MM.1S (cell line): ENCODE measurements around the gene RXFP1.

Source experiments
- DNase-seq: peaks from one replicate; pipeline ENCODE4 v3.0.0-alpha.2; 2015
- H2AFZ ChIP-seq: fragments of 300-600 bp; sonication (generic); 2 replicates; pipeline ENCODE4 v1.6.0; 2016; ENCODE audit warnings: antibody characterized with exemption, low read length
- H3F3A ChIP-seq: fragments of 300-600 bp; sonication (generic); 2 replicates; pipeline ENCODE4 v1.6.1; 2016; ENCODE audit warnings: mild to moderate bottlenecking, antibody characterized with exemption, low read length, moderate library complexity, mixed read lengths; ENCODE audit not compliant: insufficient read depth
- H3K27ac ChIP-seq: fragments of 300-600 bp; sonication (generic); 2 replicates; pipeline ENCODE4 v1.5.1; 2016; ENCODE audit warnings: mild to moderate bottlenecking, low read length
- H3K27me3 ChIP-seq: fragments of 300-600 bp; sonication (generic); replicated peaks from 2 replicates; pipeline ENCODE4 v1.6.0; 2016; ENCODE audit warnings: low read length; ENCODE audit not compliant: insufficient read depth
- H3K36me3 ChIP-seq: fragments of 300-600 bp; sonication (generic); replicated peaks from 2 replicates; pipeline ENCODE4 v1.6.1; 2016; ENCODE audit warnings: mild to moderate bottlenecking, low read length, mixed read lengths; ENCODE audit not compliant: insufficient read depth
- H3K4me1 ChIP-seq: fragments of 300-600 bp; sonication (generic); 2 replicates; pipeline ENCODE4 v1.6.1; 2016; ENCODE audit warnings: low read length, mixed read lengths
- H3K4me2 ChIP-seq: fragments of 300-600 bp; sonication (generic); 2 replicates; pipeline ENCODE4 v1.6.0; 2016; ENCODE audit warnings: low read depth, low read length
- H3K4me3 ChIP-seq: fragments of 300-600 bp; sonication (generic); 2 replicates; pipeline ENCODE4 v1.5.1; 2016; ENCODE audit warnings: low read length, mixed read lengths
- H3K79me2 ChIP-seq: fragments of 300-600 bp; sonication (generic); 2 replicates; pipeline ENCODE4 v1.6.1; 2016; ENCODE audit warnings: mixed run types, low read length, mixed read lengths
- H3K9ac ChIP-seq: fragments of 300-600 bp; sonication (generic); 2 replicates; pipeline ENCODE4 v1.6.1; 2016; ENCODE audit warnings: low read length, mixed read lengths
- H3K9me2 ChIP-seq: fragments of 300-600 bp; sonication (generic); replicated peaks from 2 replicates; pipeline ENCODE4 v1.6.1; 2016; ENCODE audit warnings: mild to moderate bottlenecking, low read length, mixed read lengths; ENCODE audit not compliant: insufficient read depth
- H3K9me3 ChIP-seq: fragments of 300-600 bp; sonication (generic); replicated peaks from 2 replicates; pipeline ENCODE4 v1.6.1; 2016; ENCODE audit warnings: mild to moderate bottlenecking, low read length, mixed read lengths; ENCODE audit not compliant: insufficient read depth
- H4K20me1 ChIP-seq: fragments of 300-600 bp; sonication (generic); 2 replicates; pipeline ENCODE4 v1.6.1; 2016; ENCODE audit warnings: mild to moderate bottlenecking, low read length, moderate library complexity, mixed read lengths; ENCODE audit not compliant: insufficient read depth
- EZH2 ChIP-seq: fragments of 300-600 bp; sonication (generic); optimal IDR thresholded peaks from 2 replicates; pipeline ENCODE3; 2017; ENCODE audit warnings: low read depth, mild to moderate bottlenecking, antibody characterized with exemption, low read length, mixed read lengths
- EZH2phosphoT487 ChIP-seq: fragments of 300-600 bp; sonication (generic); IDR thresholded peaks from 2 replicates; pipeline ENCODE4 v1.6.1; 2018; ENCODE audit warnings: antibody characterized with exemption, low read length
- TF ChIP-seq, protein P1 (sequence below): fragments of 300-600 bp; sonication (generic); IDR thresholded peaks from 2 replicates; pipeline ENCODE4 v1.5.1; 2016; ENCODE audit warnings: antibody characterized with exemption, low read length, mixed read lengths

The RXFP1 gene

DNA sequence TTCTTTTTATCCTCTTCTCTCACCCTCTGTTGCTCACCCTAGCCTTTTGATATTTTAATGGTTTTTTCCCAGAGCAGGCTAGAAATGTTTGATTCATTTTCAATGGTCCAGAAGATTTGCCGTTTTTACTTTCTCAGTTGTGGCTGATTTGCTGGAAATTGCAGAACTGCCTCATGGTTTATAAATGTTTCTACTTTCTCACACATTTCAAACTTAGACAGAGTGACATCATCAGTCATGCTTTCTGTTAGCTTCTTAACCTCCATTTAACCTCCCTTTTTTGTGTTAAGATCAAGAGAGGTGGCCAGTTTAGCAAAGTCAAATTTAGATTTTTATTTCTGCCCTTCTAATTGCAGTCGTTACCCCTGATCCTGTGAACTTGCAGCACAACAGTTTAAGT, 8.7 kb downstream of the RXFP1 start:
- H2AFZ ChIP-seq = no peak overlapping the region
- no peaks in the 10 kb centered on the region for H4K20me1 ChIP-seq

DNA sequence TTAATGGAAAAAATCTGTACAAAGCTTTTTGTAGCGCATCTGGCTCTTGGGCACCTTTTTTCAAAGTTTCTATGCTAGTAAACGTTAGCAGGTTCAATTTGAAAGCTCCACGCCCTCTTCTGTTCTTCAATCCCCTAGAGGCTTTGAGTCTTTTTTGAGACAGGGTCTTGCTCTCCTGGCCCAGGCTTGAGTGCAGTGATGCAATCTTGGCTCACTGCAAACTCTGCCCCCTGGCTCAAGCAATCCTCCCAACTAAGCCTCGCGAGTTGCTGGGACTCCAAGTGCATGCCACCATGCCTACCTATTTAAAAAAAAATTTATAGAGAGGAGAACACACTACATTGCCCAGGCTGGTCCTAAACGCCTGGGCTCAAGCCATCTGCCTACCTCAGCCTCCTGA, 9.2 kb downstream of the RXFP1 start:
- H3F3A ChIP-seq = no peaks in the 10 kb centered on the region
- no peaks in the 10 kb centered on the region for H3K9me3 ChIP-seq
- H3K27me3 ChIP-seq = no peaks in the 10 kb centered on the region
- H3K9me2 ChIP-seq = no peaks in the 10 kb centered on the region
- DNase-seq = no peak
- H3K79me2 ChIP-seq = no peaks in the 10 kb centered on the region
- H3K4me3 ChIP-seq = no peak overlapping the region
- no peak for TF ChIP-seq EZH2
- TF ChIP-seq, protein P1, sequence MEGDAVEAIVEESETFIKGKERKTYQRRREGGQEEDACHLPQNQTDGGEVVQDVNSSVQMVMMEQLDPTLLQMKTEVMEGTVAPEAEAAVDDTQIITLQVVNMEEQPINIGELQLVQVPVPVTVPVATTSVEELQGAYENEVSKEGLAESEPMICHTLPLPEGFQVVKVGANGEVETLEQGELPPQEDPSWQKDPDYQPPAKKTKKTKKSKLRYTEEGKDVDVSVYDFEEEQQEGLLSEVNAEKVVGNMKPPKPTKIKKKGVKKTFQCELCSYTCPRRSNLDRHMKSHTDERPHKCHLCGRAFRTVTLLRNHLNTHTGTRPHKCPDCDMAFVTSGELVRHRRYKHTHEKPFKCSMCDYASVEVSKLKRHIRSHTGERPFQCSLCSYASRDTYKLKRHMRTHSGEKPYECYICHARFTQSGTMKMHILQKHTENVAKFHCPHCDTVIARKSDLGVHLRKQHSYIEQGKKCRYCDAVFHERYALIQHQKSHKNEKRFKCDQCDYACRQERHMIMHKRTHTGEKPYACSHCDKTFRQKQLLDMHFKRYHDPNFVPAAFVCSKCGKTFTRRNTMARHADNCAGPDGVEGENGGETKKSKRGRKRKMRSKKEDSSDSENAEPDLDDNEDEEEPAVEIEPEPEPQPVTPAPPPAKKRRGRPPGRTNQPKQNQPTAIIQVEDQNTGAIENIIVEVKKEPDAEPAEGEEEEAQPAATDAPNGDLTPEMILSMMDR = no peak
- no peaks in the 10 kb centered on the region for H4K20me1 ChIP-seq
- H3K9ac ChIP-seq = no peak overlapping the region
- H3K36me3 ChIP-seq = no peaks in the 10 kb centered on the region
- H3K4me2 ChIP-seq = no peak overlapping the region
- no peak overlapping the region for H3K27ac ChIP-seq
- H2AFZ ChIP-seq = no peak overlapping the region
- no peaks in the 10 kb centered on the region for H3K4me1 ChIP-seq

More for the DNA sequence above, 8.7 kb downstream of the RXFP1 start:
- TF ChIP-seq EZH2 (no peak), EZH2phosphoT487 (no peak)
- TF ChIP-seq, protein P1 = no peak
- Histone ChIP-seq H3K4me1 (no peaks in the 10 kb centered on the region), H3K27me3 (no peaks in the 10 kb centered on the region), H3K9me2 (no peaks in the 10 kb centered on the region), H3K4me3 (no peak overlapping the region), H3K27ac (no peak overlapping the region), H3K36me3 (no peaks in the 10 kb centered on the region), H3F3A (no peaks in the 10 kb centered on the region), H3K4me2 (no peak overlapping the region), H3K9ac (no peak overlapping the region), H3K9me3 (no peaks in the 10 kb centered on the region), H3K79me2 (no peaks in the 10 kb centered on the region)
- no peak for DNase-seq

DNA sequence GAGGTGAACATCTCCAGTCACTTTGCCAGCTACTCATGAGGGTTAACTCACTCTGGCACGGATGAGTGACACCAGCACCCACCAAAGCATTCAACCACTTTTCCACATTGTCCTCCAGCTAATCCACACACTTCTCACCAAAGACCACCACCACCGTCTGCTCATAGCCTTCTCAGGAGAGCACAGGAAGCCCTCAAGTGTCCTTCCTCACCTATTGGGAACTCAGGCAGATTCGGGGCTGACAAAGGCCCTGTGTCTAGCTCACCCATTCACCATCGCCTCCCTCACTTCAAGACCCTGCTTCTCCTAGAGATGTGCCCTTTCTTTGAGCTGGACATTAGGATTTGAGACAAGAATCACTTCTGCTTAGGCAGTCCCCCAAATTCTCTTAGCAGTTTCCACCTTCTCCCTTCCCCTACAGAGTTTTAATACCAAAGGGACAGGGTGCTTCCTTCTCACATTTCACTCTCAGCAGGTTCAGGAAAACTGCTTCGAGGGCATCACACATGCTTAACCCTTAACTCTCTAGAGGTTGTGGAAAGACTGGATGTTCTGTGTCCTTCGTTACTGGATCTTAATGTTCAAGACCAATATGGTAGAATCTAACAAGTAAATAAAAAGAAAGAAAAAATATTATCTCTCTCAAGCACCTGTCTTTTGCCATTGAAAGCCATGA, 11.0 kb downstream of the RXFP1 start:
- H3F3A ChIP-seq = no peaks in the 10 kb centered on the region
- H2AFZ ChIP-seq = no peak overlapping the region
- H3K79me2 ChIP-seq = no peaks in the 10 kb centered on the region
- H3K4me1 ChIP-seq = no peaks in the 10 kb centered on the region
- no peak overlapping the region for H3K9ac ChIP-seq
- H3K9me2 ChIP-seq = no peaks in the 10 kb centered on the region
- H3K4me2 ChIP-seq = no peak overlapping the region
- no peak overlapping the region for H3K4me3 ChIP-seq
- no peak overlapping the region for H3K27ac ChIP-seq
- H4K20me1 ChIP-seq = no peaks in the 10 kb centered on the region
- no peaks in the 10 kb centered on the region for H3K36me3 ChIP-seq
- no peak for DNase-seq
- TF ChIP-seq, protein P1 = no peak
- TF ChIP-seq EZH2 (no peak), EZH2phosphoT487 (no peak)
- no peaks in the 10 kb centered on the region for H3K9me3 ChIP-seq
- H3K27me3 ChIP-seq = no peaks in the 10 kb centered on the region
